ENCODE data around the gene NEDD1. TPM values are rescaled to one million over a fixed set of nuclear protein-coding genes. Genes with fewer than 3 reads are reported as not detected.

Gene NEDD1
- total and polyA plus RNA-seq, 2 experiments from 2014 or later, result 39.7 to 62.0 TPM

GRCh38 chr12:96979532-96979931, 72.5 kb downstream of the NEDD1 start:
- Histone ChIP-seq H3K79me2 (ENCODE audit: insufficient read depth) (no peaks in the 10 kb centered on the region), H3K4me2 (ENCODE audit: unreplicated experiment) (no peak overlapping the region), H3K27me3 (replicated peaks; ENCODE audit: insufficient read depth) (no peaks in the 10 kb centered on the region), H3K4me3 (no peak overlapping the region), H2AFZ (no peak overlapping the region), H3K4me1 (ENCODE audit: insufficient read depth) (peaks cover 18% of the 10 kb centered on the region), H3K9me3 (ENCODE audit: low read depth) (no peaks in the 10 kb centered on the region), H3F3A (ENCODE audit: insufficient read depth) (0 out of 2 replicates have a peak, but pooled peaks cover 3% of the 10 kb centered on the region), H4K20me1 (ENCODE audit: insufficient read depth) (no peaks in the 10 kb centered on the region), H3K27ac (no peak overlapping the region), H3K9ac (no peak overlapping the region), H3K9me2 (ENCODE audit: insufficient read depth) (no peaks in the 10 kb centered on the region), H3K36me3 (ENCODE audit: low read depth) (no peaks in the 10 kb centered on the region)
- no peak for TF ChIP-seq EZH2 (IDR thresholded peaks at IDR 0.05; ENCODE audit: insufficient read depth, poor library complexity, severe bottlenecking)
- TF ChIP-seq EZH2phosphoT487 (IDR thresholded peaks at IDR 0.05; ENCODE audit: insufficient read depth, low read depth), result no peak
- in situ Hi-C loops (cut with MboI), result no loop called here
- 75 to 77% methylated on average over 3 of the region's 3 CpGs for WGBS, 2 experiments (ENCODE audit: low coverage in 1 of 2, low lambda C conversion rate in 2 of 2, missing lambda C conversion rate in 2 of 2)
- DNase-seq, result no peak

DNA sequence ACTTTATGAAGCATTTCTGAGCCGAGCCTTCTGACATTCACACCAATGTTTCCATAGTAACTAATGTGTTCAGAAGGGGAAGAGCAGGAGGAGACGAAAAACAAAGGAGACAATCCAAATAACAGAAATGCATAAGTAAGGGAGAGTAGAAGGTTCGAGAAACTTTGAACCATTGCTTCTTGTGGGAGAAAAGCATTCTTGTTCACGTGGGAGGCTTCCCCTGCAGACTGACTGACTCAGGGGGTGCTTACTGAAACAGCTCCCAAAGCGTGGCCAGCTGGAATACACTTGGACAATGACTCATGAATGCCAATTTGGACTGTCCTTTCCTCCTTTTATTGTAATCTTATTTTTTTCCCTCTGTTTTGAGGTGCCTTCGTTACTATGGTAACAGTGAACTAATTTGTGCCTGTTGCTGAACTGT, 73.9 kb downstream of the NEDD1 start:
- Histone ChIP-seq H3K27me3 (replicated peaks; ENCODE audit: insufficient read depth) (no peaks in the 10 kb centered on the region), H3K9me3 (ENCODE audit: low read depth) (no peaks in the 10 kb centered on the region), H3F3A (ENCODE audit: insufficient read depth) (0 out of 2 replicates have a peak, but pooled peaks cover 3% of the 10 kb centered on the region), H3K27ac (peak overlapping the region; percentile 56), H2AFZ (peak overlapping the region; percentile 68), H3K79me2 (ENCODE audit: insufficient read depth) (no peaks in the 10 kb centered on the region), H3K4me3 (peak overlapping the region; percentile 51), H3K9ac (peak overlapping the region; percentile 52), H4K20me1 (ENCODE audit: insufficient read depth) (no peaks in the 10 kb centered on the region), H3K4me1 (ENCODE audit: insufficient read depth) (peaks cover 18% of the 10 kb centered on the region), H3K4me2 (ENCODE audit: unreplicated experiment) (peak overlapping the region; percentile 73), H3K9me2 (ENCODE audit: insufficient read depth) (no peaks in the 10 kb centered on the region), H3K36me3 (ENCODE audit: low read depth) (no peaks in the 10 kb centered on the region)
- DNase-seq, result peak; percentile 97
- TF ChIP-seq EZH2phosphoT487 (IDR thresholded peaks at IDR 0.05; ENCODE audit: insufficient read depth, low read depth), result no peak
- no peak for TF ChIP-seq EZH2 (IDR thresholded peaks at IDR 0.05; ENCODE audit: insufficient read depth, poor library complexity, severe bottlenecking)
- WGBS, 2 experiments (ENCODE audit: low coverage in 1 of 2, low lambda C conversion rate in 2 of 2, missing lambda C conversion rate in 2 of 2), result 7 to 11% methylated on average over 6 of the region's 6 CpGs
- in situ Hi-C loops (cut with MboI), result no loop called here

GRCh38 chr12:96981911-96982310, 74.9 kb downstream of the NEDD1 start:
- Histone ChIP-seq H3K9me2 (ENCODE audit: insufficient read depth) (no peaks in the 10 kb centered on the region), H3K4me3 (no peak overlapping the region), H3K9me3 (ENCODE audit: low read depth) (no peaks in the 10 kb centered on the region), H3K27me3 (replicated peaks; ENCODE audit: insufficient read depth) (no peaks in the 10 kb centered on the region), H3F3A (ENCODE audit: insufficient read depth) (peaks cover 7% of the 10 kb centered on the region; the same call in 1 of the 2 replicates), H3K4me1 (ENCODE audit: insufficient read depth) (peaks cover 18% of the 10 kb centered on the region), H2AFZ (no peak overlapping the region), H3K79me2 (ENCODE audit: insufficient read depth) (no peaks in the 10 kb centered on the region), H3K27ac (no peak overlapping the region), H4K20me1 (ENCODE audit: insufficient read depth) (no peaks in the 10 kb centered on the region), H3K36me3 (ENCODE audit: low read depth) (no peaks in the 10 kb centered on the region), H3K4me2 (ENCODE audit: unreplicated experiment) (no peak overlapping the region), H3K9ac (no peak overlapping the region)
- WGBS, 2 experiments (ENCODE audit: low coverage in 1 of 2, low lambda C conversion rate in 2 of 2, missing lambda C conversion rate in 2 of 2), result 59 to 62% methylated on average over 4 of the region's 4 CpGs
- TF ChIP-seq EZH2 (IDR thresholded peaks at IDR 0.05; ENCODE audit: insufficient read depth, poor library complexity, severe bottlenecking) (no peak), EZH2phosphoT487 (IDR thresholded peaks at IDR 0.05; ENCODE audit: insufficient read depth, low read depth) (no peak)
- DNase-seq, result no peak
- in situ Hi-C loops (cut with MboI), result no loop called here

- no peak overlapping the region for H3K27ac ChIP-seq
- no peaks in the 10 kb centered on the region for H3K27me3 ChIP-seq (replicated peaks; ENCODE audit: insufficient read depth)
- H3K4me3 ChIP-seq, result no peak overlapping the region
- H2AFZ ChIP-seq, result no peak overlapping the region
- H3K36me3 ChIP-seq (ENCODE audit: low read depth), result no peaks in the 10 kb centered on the region
- 74 to 84% methylated on average over 4 of the region's 4 CpGs for WGBS, 2 experiments (ENCODE audit: low coverage in 1 of 2, low lambda C conversion rate in 2 of 2, missing lambda C conversion rate in 2 of 2)
- no peaks in the 10 kb centered on the region for H4K20me1 ChIP-seq (ENCODE audit: insufficient read depth)
- in situ Hi-C loops (cut with MboI), result no loop called here
- H3F3A ChIP-seq (ENCODE audit: insufficient read depth), result peaks cover 7% of the 10 kb centered on the region; the same call in 1 of the 2 replicates
- H3K4me2 ChIP-seq (ENCODE audit: unreplicated experiment), result no peak overlapping the region
- H3K79me2 ChIP-seq (ENCODE audit: insufficient read depth), result no peaks in the 10 kb centered on the region
- H3K9ac ChIP-seq, result no peak overlapping the region
- H3K9me3 ChIP-seq (ENCODE audit: low read depth), result no peaks in the 10 kb centered on the region
- no peak for DNase-seq
- H3K4me1 ChIP-seq (ENCODE audit: insufficient read depth), result peaks cover 18% of the 10 kb centered on the region
- H3K9me2 ChIP-seq (ENCODE audit: insufficient read depth), result no peaks in the 10 kb centered on the region
- TF ChIP-seq EZH2 (IDR thresholded peaks at IDR 0.05; ENCODE audit: insufficient read depth, poor library complexity, severe bottlenecking) (no peak), EZH2phosphoT487 (IDR thresholded peaks at IDR 0.05; ENCODE audit: insufficient read depth, low read depth) (no peak)
Measured at GRCh38 chr12:96982671-96983070, 75.6 kb downstream of the NEDD1 start.
